HuH-7 (cell line): ENCODE measurements around the gene EFCC1.

Experiments used
- DNase-seq: peaks from one replicate; pipeline ENCODE4 v3.0.0; 2011; ENCODE audit warnings: low spot score

EFCC1 gene

GRCh38 chr3:128994581-128995546 is 6.2 kb upstream of the EFCC1 start:
- no peak for DNase-seq

GRCh38 chr3:128995737-128996136 is 5.4 kb upstream of the EFCC1 start:
- no peak for DNase-seq

DNA sequence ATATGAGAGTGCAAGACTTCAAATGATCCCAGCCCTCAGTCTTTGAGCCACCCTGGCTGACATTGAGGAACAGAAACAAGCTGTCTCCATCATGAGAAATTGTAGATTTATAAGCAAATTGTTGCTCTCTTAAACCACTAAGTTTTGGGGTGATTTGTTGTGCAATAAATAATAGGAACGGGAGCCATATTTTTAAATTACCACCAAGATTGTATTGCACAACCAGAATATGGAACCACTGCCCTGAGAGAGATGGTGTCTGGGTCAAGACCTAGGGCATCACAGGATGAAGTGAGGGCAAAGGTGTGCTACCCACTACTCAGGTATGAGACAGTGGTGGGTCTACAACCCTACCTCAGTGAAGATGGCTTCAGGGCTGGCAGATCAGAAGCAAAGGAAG is 4.9 kb upstream of the EFCC1 start:
- DNase-seq, result no peak

GRCh38 chr3:128996726-128997125 is 4.4 kb upstream of the EFCC1 start:
- no peak for DNase-seq

- DNase-seq, result no peak
Observed at GRCh38 chr3:128997486-128998133, 3.5 kb upstream of the EFCC1 start.

- DNase-seq, result no peak
Observed at GRCh38 chr3:128998561-128998960, 2.5 kb upstream of the EFCC1 start.

- no peak for DNase-seq
Observed at GRCh38 chr3:128999102-128999501, 2.0 kb upstream of the EFCC1 start.

DNA sequence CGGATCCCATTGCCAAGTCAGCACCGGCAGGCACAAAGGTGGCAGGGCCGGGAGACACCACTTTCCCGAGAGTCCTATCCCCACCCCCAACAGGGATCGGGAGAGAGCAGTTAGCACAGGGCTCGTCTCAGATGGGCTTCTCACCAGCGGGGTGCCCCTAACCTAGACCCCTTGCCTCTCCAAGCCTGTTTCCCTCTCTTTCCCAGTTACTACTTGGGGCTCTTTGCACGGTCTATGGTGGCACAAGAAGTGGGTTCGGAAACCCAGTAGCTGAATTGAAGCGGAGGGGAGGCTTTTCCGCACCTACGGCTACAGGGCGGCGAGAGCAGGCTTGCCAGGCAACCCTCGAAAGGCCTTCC is 383 bp upstream of the EFCC1 start:
- no peak for DNase-seq

- no peak for DNase-seq
Observed at GRCh38 chr3:129001806-129002572, 885 bp downstream of the EFCC1 start.

DNA sequence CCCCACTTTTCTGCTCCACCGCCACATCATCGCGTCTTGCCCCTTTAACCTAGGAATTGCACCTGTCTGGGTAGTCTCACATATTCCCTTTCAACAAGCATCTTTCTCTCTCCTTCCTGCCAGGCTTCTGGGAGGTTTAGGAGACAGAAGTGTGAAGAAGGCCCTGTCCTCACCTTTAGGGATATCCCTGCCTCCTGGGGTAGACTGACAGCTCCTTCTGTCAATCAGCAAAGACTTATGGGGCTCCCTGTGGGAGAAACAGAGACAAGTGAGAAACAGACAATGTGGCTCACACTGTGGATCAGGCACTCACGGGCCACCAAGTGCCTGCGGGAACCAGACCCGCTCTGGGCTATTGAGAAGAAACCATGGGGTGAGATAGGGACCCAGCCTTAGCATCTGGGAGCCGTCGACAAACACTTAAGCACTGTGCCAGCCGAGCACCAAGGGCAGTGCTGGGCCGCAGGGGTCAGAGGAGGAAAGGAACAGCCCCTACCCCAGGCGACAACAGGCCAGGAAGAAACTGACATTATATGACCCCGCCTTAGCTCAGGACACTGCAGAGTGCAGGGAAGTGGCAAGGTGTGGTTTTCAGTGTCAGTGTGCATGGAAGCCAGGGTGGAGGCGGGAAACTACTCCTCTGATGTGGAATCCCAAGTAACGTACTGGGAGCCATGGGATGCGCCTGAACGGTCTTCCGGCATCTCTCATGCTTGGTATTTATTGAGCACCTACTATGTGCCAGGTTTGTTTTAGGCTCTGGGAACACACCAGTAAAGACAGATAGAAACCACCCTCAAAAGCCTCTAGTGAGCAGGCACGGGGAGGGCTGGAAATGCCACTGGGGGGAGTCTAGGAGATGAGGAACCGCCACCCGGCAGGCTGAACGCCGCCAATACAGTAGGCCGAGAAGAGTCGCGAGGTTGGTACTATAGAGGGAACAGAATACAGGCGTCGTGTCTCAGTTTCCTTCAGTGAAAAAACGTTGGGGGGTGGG is 1.8 kb downstream of the EFCC1 start:
- no peak for DNase-seq

DNA sequence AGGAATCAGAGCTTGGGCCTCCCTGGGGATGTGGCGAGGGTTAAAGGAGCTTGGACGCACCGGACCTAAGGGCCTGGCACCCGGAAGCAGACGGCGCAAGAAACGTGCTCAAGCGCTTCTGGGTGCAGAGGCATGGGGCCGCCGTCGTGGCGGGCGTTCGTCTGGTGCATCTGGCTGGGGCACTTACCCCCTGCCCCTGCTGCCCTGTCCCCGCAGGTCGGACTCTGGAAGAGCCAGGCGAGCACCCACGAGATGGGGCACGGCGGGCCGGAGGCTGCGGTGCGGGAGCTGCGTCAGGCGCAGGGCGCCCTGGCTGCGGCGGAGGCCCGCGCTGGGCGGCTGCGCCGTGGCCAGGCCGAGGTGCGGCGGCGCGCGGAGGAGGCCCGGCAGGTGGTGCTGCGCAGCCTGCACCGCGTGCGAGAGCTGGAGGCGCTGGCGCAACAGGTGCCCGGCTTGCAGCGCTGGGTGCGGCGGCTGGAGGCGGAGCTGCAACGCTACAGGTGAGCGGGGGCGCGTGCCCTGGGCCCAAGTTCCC is 2.5 kb downstream of the EFCC1 start:
- peak; percentile 79 for DNase-seq

DNA sequence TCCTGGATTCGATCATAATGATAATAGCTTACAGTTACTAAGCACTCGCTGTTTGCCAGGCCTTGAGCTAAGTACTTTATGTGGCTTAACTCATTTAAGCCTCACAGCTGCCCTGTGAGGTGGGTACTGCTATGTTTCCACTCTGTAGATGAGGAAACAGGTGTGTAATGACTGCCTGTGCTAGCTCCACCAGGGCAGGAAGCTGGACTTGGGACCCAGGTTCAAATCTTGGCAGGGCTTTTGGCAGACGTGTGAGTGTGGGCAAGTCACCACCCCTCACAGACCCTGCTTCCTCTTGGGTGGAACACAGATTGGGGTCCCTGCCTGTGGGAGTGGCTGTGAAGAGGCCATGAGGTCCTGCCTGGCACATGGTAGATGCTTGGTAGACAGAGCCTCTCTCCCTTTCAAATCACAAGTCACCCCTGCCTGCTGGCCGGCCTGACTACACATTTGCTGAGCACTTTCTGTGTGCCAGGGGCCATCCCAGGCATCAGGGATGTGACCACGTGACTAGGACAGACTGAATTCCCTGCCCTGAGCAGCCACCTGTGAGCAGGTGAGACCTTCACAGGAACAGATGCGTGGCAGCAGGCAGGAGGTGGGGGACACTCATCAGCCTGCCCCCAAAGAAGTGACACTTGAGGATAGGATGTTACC is 3.7 kb downstream of the EFCC1 start:
- no peak for DNase-seq

DNA sequence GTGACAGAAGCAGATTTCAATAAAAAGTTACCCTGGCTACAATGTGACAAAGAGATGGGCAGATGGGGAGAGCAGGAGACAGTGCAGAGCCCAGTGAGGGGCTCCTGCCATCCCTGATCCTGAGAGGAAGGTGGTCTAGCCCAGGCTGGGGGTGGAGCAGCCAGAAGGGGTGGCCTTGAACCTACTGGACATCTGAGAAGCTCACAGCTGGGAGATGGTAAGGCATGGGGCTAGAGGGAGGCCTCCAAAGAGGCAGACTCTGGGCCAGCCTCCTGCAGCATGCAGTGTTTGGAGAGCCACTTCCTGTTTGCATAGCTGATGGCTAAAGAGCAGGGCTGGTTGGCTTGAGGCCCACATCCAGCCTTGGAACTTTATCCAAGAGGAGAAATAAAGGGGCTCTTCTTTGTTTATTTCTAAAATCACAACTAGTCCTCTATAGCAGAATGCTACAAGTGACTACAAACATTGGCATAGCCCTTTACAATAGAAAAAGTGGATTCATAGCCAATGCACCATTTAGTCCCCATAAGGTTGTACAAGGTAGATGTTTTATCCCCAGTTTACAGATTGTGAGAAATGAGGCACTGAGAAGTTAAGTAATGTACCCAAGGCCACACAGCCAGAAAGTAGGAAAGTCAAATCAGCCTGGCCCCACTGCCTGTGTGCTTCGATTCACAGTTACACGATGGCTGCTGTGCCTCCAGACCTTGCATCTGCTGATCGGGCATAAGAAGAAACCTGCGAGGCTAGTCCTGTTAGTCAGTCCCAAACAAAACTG is 4.6 kb downstream of the EFCC1 start:
- no peak for DNase-seq

DNA sequence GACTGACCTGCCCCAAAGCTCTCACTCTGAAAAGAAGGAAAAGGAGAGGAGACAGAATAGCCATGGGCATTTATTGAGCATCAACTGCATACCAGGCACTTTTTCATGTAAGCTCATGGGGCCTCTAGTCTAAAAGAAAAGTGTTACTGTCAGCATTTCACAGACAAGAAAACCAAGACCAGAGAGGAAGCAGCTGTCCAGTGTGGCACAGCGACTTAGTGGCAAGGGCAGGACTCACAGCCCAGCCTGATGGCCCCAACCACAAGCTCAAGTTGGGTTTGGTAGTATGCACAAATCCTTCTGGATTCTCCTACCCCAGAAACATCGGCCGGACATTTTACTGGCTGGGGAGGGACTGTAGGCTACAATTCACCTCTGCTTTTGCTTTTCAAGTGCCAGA is 5.8 kb downstream of the EFCC1 start:
- no peak for DNase-seq

GRCh38 chr3:129007792-129008191 is 6.7 kb downstream of the EFCC1 start:
- no peak for DNase-seq

DNA sequence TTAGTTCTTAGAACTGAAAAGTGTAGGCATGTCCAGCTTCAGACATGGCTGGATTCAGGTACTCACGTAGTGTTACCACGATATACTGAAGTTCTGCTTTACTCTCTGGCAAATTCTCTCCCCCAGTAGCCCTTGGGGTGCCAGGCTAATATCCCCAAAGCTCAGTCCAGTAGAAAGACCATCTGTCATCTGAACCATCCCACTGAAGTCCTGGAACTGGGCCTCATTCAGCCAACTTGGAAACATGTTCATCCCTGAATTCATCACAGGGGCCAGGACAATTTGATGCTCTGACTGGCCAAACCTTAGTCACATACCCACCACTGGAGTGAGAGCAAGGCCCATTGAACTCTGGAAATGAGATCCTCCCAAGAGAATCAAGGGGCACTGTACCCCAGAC is 8.2 kb downstream of the EFCC1 start:
- no peak for DNase-seq

- no peak for DNase-seq
Observed at GRCh38 chr3:129010310-129010956, 9.3 kb downstream of the EFCC1 start.

GRCh38 chr3:129013491-129013891 is 12.4 kb downstream of the EFCC1 start:
- no peak for DNase-seq

GRCh38 chr3:129014148-129014547 is 13.0 kb downstream of the EFCC1 start:
- no peak for DNase-seq
